Measurements from ENCODE around the gene ADK. TPM values are rescaled to one million over a fixed set of nuclear protein-coding genes. Genes with fewer than 3 reads are reported as not detected.

Gene ADK
- total RNA-seq, 1 experiment from 2014 or later = 26.8 TPM

DNA sequence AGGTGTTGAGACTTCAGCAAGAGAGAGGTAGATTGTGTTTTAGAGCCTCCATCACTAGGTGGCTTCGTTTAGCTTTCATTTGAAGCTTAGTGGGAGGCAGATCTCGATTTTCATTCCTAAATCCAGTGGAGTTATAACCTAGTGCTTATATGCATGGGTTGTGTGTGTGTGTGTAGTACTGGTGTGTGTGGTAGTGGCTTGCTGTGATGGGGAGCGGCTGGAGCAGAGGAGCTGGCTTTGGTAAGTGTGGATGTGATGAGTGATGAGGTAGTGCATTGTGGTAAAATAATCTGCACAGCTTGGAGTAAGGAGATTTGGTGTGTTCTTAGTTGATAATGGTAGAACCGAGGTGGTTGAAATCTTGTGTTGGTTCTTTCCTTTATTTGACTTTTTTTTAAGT lies 43.6 kb upstream of the ADK start:
- WGBS (ENCODE audit: extremely low coverage, insufficient read length, low lambda C conversion rate) = no CpG with 5 or more reads among the region's 4 CpGs
- Histone ChIP-seq H3K9ac (ENCODE audit: extremely low read depth, insufficient read length, low read length) (no peak overlapping the region), H3K18ac (ENCODE audit: insufficient read length, low read depth, low read length) (no peak overlapping the region), H3K23ac (ENCODE audit: insufficient read length, low read depth, low read length) (no peak overlapping the region), H3K4me1 (ENCODE audit: insufficient read depth, low read length) (no peaks in the 10 kb centered on the region), H3K9me3 (ENCODE audit: control insufficient read depth, low read depth, low read length) (no peaks in the 10 kb centered on the region), H2AFZ (ENCODE audit: low read length) (no peak overlapping the region), H4K91ac (ENCODE audit: insufficient read length, low read depth, low read length) (no peak overlapping the region), H2BK15ac (ENCODE audit: low read depth, low read length) (no peak overlapping the region), H3K27me3 (ENCODE audit: insufficient read depth, low read length) (no peaks in the 10 kb centered on the region), H3K56ac (ENCODE audit: insufficient read length, low read depth, low read length) (no peak overlapping the region), H3T11ph (ENCODE audit: low read length) (no peak overlapping the region), H2BK120ac (ENCODE audit: low read depth, low read length, poor library complexity, severe bottlenecking) (no peak overlapping the region), H4K5ac (ENCODE audit: insufficient read length, low read depth, low read length) (no peak overlapping the region), H3K4ac (ENCODE audit: low read depth, low read length) (no peak overlapping the region), H2AK5ac (ENCODE audit: insufficient read length, low read length) (no peak overlapping the region), H3K79me2 (ENCODE audit: insufficient read depth, low read length) (0 out of 2 replicates have a peak, but pooled peaks cover 2% of the 10 kb centered on the region), H4K8ac (replicated peaks; ENCODE audit: insufficient read length, low read depth, low read length) (no peak overlapping the region), H3K14ac (ENCODE audit: insufficient read depth, low read length) (no peak overlapping the region), H4K20me1 (ENCODE audit: control insufficient read depth, insufficient read depth, insufficient read length) (no peaks in the 10 kb centered on the region), H2BK5ac (ENCODE audit: insufficient read length, low read length) (no peak overlapping the region), H3K27ac (ENCODE audit: insufficient read length, low read depth, low read length) (no peak overlapping the region), H3K79me1 (ENCODE audit: insufficient read depth, low read depth, low read length, poor library complexity, severe bottlenecking) (peaks cover 6% of the 10 kb centered on the region), H3K4me2 (ENCODE audit: insufficient read depth, insufficient read length, low read length) (no peak overlapping the region), H3K23me2 (ENCODE audit: insufficient read length, low read depth, low read length, poor library complexity, severe bottlenecking) (no peaks in the 10 kb centered on the region), H2BK20ac (ENCODE audit: low read depth, low read length, poor library complexity, severe bottlenecking) (no peak overlapping the region), H2BK12ac (ENCODE audit: insufficient read length, low read depth, low read length) (no peak overlapping the region)
- Mint-ChIP-seq H3K4me1 (no peaks in the 10 kb centered on the region), H3K9me3 (no peaks in the 10 kb centered on the region), H3K36me3 (ENCODE audit: insufficient read depth in 1 of 3, low read depth in 3 of 3) (peaks cover 72 to 98% (median 93%) of the 10 kb centered on the region in 3 experiments; a peak in 6 of 7 replicates), H3K27me3 (ENCODE audit: low read depth) (no peaks in the 10 kb centered on the region), H3K27ac (peak overlapping the region in 1 of 3 experiments; percentile 62; a peak in 2 of 7 replicates), H3K4me3 (no peak overlapping the region)
- no peak for TF ChIP-seq CTCF (conservative IDR thresholded peaks at IDR 0.05)
- DNase-seq = no peak
